ENCODE data around the gene PCLO. TPM values are rescaled to one million over a fixed set of nuclear protein-coding genes. Genes with fewer than 3 reads are reported as not detected.
"Not testable (repeated sequence)": the region's sequence is repeated elsewhere in the genome, so short reads cannot be mapped to it uniquely, and the experiment has no call there.

PCLO gene
- total RNA-seq, 1 experiment from 2014 or later = 3.0 TPM

DNA sequence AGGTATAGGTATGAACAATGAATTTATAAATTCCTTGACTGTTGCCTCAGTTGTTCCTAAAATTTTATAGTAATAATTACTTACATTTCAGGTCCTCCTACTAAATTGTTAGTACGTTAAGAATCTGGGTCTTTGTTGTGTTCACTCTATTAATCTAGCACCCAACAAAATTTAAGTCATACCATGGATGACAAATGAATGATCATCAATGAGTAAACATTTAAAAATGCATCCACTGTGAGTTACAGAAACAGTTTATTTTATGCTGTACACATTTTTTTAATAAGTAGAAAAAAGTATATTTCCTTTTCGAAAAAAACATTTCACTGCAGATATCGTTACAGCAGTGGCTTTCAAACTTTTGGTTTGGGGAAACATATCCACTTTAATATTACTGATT, 265.2 kb downstream of the PCLO start (continued):
- TF ChIP-seq, protein P1, sequence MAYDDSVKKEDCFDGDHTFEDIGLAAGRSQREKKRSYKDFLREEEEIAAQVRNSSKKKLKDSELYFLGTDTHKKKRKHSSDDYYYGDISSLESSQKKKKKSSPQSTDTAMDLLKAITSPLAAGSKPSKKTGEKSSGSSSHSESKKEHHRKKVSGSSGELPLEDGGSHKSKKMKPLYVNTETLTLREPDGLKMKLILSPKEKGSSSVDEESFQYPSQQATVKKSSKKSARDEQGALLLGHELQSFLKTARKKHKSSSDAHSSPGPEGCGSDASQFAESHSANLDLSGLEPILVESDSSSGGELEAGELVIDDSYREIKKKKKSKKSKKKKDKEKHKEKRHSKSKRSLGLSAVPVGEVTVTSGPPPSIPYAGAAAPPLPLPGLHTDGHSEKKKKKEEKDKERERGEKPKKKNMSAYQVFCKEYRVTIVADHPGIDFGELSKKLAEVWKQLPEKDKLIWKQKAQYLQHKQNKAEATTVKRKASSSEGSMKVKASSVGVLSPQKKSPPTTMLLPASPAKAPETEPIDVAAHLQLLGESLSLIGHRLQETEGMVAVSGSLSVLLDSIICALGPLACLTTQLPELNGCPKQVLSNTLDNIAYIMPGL (CRISPR knock-in tag; IDR thresholded peaks at IDR 0.05) = no peak
- TF ChIP-seq, protein P2, sequence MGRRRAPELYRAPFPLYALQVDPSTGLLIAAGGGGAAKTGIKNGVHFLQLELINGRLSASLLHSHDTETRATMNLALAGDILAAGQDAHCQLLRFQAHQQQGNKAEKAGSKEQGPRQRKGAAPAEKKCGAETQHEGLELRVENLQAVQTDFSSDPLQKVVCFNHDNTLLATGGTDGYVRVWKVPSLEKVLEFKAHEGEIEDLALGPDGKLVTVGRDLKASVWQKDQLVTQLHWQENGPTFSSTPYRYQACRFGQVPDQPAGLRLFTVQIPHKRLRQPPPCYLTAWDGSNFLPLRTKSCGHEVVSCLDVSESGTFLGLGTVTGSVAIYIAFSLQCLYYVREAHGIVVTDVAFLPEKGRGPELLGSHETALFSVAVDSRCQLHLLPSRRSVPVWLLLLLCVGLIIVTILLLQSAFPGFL (CRISPR knock-in tag; IDR thresholded peaks at IDR 0.05; ENCODE audit: borderline replicate concordance) = no peak

DNA sequence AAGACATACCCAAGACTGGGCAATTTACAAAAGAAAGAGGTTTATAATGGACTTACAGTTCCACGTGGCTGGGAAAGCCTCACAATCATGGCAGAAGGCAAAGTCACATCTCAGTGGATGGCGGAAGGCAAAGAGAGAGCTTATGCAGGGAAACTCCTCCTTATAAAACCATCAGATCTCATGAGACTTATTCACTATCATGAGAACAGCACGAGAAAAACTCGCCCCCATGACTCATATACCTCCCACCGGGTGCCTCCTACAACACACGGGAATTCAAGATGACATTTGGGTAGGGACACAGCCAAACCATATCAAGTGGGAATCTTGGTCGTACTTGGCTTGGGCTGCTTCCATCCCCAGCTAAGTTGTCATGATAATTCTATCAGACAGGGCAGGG, 268.3 kb downstream of the PCLO start:
- H3K27ac Mint-ChIP-seq; CTCF ChIA-PET; POLR2A ChIA-PET; H3K36me3 Mint-ChIP-seq; ATAC-seq; H3K9me3 Mint-ChIP-seq; DNase-seq (ENCODE audit: low spot score); H3K27me3 Mint-ChIP-seq (ENCODE audit: low read depth); H3K4me3 Mint-ChIP-seq; H3K4me1 Mint-ChIP-seq: not testable (repeated sequence)

DNA sequence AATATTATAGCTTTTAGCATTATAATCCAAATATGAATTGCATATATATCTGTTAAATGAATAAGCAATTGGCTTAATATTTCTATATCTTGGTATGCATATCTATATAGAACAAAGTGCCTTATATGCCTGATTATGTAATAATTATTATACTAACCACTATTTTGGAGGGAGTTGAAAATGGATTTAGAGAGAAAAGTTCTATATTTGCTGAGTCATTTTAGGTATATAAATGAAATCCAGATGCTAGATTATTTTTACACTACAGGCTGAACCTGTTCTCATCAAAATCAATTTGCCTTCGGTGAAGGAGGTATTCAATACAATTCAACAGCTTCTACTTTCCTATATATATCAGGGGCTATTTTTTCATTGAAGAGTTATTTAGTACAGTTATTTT, 276.4 kb downstream of the PCLO start:
- TF ChIP-seq, protein P2 (CRISPR knock-in tag; IDR thresholded peaks at IDR 0.05; ENCODE audit: borderline replicate concordance) = no peak
- TF ChIP-seq USF2 (CRISPR knock-in tag; IDR thresholded peaks at IDR 0.05) = no peak
- TF ChIP-seq PRRX2 (CRISPR knock-in tag; IDR thresholded peaks at IDR 0.05) = no peak
- no peak for TF ChIP-seq ZNF263 (CRISPR knock-in tag; IDR thresholded peaks at IDR 0.05; ENCODE audit: low read depth)
- TF ChIP-seq OVOL2 (CRISPR knock-in tag; IDR thresholded peaks at IDR 0.05; ENCODE audit: borderline replicate concordance) = no peak
- no peak for TF ChIP-seq TEAD4 (CRISPR knock-in tag; IDR thresholded peaks at IDR 0.05)
- no peak for TF ChIP-seq ZNF396 (CRISPR knock-in tag; IDR thresholded peaks at IDR 0.05; ENCODE audit: borderline replicate concordance)
- no peak for TF ChIP-seq JUN (CRISPR knock-in tag; IDR thresholded peaks at IDR 0.05)
- TF ChIP-seq CREM (CRISPR knock-in tag; IDR thresholded peaks at IDR 0.05) = no peak
- TF ChIP-seq, protein P3, sequence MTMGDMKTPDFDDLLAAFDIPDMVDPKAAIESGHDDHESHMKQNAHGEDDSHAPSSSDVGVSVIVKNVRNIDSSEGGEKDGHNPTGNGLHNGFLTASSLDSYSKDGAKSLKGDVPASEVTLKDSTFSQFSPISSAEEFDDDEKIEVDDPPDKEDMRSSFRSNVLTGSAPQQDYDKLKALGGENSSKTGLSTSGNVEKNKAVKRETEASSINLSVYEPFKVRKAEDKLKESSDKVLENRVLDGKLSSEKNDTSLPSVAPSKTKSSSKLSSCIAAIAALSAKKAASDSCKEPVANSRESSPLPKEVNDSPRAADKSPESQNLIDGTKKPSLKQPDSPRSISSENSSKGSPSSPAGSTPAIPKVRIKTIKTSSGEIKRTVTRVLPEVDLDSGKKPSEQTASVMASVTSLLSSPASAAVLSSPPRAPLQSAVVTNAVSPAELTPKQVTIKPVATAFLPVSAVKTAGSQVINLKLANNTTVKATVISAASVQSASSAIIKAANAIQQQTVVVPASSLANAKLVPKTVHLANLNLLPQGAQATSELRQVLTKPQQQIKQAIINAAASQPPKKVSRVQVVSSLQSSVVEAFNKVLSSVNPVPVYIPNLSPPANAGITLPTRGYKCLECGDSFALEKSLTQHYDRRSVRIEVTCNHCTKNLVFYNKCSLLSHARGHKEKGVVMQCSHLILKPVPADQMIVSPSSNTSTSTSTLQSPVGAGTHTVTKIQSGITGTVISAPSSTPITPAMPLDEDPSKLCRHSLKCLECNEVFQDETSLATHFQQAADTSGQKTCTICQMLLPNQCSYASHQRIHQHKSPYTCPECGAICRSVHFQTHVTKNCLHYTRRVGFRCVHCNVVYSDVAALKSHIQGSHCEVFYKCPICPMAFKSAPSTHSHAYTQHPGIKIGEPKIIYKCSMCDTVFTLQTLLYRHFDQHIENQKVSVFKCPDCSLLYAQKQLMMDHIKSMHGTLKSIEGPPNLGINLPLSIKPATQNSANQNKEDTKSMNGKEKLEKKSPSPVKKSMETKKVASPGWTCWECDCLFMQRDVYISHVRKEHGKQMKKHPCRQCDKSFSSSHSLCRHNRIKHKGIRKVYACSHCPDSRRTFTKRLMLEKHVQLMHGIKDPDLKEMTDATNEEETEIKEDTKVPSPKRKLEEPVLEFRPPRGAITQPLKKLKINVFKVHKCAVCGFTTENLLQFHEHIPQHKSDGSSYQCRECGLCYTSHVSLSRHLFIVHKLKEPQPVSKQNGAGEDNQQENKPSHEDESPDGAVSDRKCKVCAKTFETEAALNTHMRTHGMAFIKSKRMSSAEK (CRISPR knock-in tag; IDR thresholded peaks at IDR 0.05; ENCODE audit: borderline replicate concordance) = no peak
- TF ChIP-seq ZNF423 (CRISPR knock-in tag; IDR thresholded peaks at IDR 0.05) = no peak
- TF ChIP-seq ATF1 (CRISPR knock-in tag; IDR thresholded peaks at IDR 0.05) = no peak
- no peak for TF ChIP-seq TEAD1 (CRISPR knock-in tag; IDR thresholded peaks at IDR 0.05)
- no peak for TF ChIP-seq CBFB (CRISPR knock-in tag; IDR thresholded peaks at IDR 0.05; ENCODE audit: low read depth)
- no peak for TF ChIP-seq ATF6 (CRISPR knock-in tag; IDR thresholded peaks at IDR 0.05)
- TF ChIP-seq, protein P4, sequence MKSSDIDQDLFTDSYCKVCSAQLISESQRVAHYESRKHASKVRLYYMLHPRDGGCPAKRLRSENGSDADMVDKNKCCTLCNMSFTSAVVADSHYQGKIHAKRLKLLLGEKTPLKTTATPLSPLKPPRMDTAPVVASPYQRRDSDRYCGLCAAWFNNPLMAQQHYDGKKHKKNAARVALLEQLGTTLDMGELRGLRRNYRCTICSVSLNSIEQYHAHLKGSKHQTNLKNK (CRISPR knock-in tag; IDR thresholded peaks at IDR 0.05) = no peak
- TF ChIP-seq CTCF (IDR thresholded peaks at IDR 0.05) = no peak
- TF ChIP-seq NFYB (CRISPR knock-in tag; conservative IDR thresholded peaks at IDR 0.05; ENCODE audit: low read depth) = no peak
- TF ChIP-seq ZNF121 (CRISPR knock-in tag; IDR thresholded peaks at IDR 0.05) = no peak

More for the DNA sequence above, 276.4 kb downstream of the PCLO start:
- H3K36me3 Mint-ChIP-seq = no peaks in the 10 kb centered on the region
- no peak for ATAC-seq
- no peaks in the 10 kb centered on the region for H3K27me3 Mint-ChIP-seq (ENCODE audit: low read depth)
- H3K4me1 Mint-ChIP-seq = no peaks in the 10 kb centered on the region
- POLR2A ChIA-PET = no interaction called here
- no peak for DNase-seq (ENCODE audit: low spot score)
- H3K27ac Mint-ChIP-seq = no peak overlapping the region
- H3K9me3 Mint-ChIP-seq = no peaks in the 10 kb centered on the region
- CTCF ChIA-PET = no interaction called here
- H3K4me3 Mint-ChIP-seq = no peak overlapping the region

Measured in WTC11 (cell line).